Right lobe of liver (tissue), 4 donors: ENCODE results near the gene SPTBN5.

Experiments used
- POLR2A ChIP-seq: fragments of 450-650 bp; IDR thresholded peaks from one replicate; pipeline ENCODE4 v1.6.1; 2017; ENCODE audit warnings: antibody characterized with exemption, mild to moderate bottlenecking
- TF ChIP-seq, protein P1 (sequence below), 4 donors: fragments of 200-600 bp in 3 of 4; fragments of 450-650 bp in 1 of 4; IDR thresholded peaks; one replicate each; pipeline versions ENCODE4 v1.5.1 to v1.8.0; 2016 to 2022; ENCODE audit warnings: antibody characterized with exemption in 4 of 4, mild to moderate bottlenecking in 2 of 4
- donor health status: DM: no; HTN: no; CAD: no.
- donor health status: DM: no; HTN: no; CAD: no.
- donor health status: DM: no; HTN: yes; CAD: no.

DNA sequence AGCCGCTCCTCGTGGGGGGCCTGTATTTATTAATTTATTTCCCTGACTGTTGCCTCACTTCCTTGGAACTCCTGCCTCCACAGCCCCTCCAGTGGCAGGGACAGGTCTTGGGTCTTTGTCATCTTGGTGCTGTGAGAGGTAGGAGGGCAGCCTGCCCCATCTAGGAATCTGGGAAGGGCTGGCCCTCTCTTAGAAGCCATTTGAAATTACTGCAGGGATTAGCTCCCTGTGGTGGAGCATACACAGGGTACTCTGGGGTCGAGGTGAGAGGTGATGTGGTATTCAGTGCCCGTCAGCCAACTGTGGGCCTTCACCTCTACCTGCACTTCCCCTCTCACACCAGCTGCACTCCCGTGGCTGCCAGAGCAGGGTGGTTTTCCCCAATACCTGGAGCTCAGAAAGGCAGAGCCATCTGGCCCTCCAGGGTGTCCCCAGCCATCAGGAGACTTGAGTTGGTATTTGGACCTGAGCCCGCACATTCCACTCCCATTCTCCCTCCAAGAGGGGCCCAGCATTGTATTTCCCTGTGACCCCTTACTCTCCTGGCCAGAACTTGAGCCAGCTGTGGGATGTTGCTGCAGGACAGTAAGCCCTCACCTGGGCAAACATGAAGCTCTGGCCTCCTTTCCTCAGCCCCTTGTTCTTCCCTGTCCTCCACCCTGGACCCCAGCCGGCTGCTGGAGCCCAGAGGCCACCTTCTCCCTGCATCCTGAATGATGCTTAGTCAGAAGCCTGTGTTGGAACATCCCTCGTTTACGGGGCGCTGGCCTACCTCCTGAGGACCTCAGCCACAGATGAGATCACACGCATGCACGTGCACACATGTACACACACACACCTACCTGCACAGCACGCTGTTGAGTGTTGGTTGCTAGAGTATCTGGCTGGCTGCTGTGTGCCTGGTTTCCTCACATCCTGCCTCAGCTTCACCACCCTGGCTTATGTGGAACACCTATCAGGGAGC lies 68.0 kb downstream of the SPTBN5 start:
- TF ChIP-seq POLR2A: no peak
- TF ChIP-seq, protein P1, sequence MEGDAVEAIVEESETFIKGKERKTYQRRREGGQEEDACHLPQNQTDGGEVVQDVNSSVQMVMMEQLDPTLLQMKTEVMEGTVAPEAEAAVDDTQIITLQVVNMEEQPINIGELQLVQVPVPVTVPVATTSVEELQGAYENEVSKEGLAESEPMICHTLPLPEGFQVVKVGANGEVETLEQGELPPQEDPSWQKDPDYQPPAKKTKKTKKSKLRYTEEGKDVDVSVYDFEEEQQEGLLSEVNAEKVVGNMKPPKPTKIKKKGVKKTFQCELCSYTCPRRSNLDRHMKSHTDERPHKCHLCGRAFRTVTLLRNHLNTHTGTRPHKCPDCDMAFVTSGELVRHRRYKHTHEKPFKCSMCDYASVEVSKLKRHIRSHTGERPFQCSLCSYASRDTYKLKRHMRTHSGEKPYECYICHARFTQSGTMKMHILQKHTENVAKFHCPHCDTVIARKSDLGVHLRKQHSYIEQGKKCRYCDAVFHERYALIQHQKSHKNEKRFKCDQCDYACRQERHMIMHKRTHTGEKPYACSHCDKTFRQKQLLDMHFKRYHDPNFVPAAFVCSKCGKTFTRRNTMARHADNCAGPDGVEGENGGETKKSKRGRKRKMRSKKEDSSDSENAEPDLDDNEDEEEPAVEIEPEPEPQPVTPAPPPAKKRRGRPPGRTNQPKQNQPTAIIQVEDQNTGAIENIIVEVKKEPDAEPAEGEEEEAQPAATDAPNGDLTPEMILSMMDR (IDR thresholded peaks at IDR 0.05): no peak
